GM12801 (cell line): ENCODE measurements around the gene NOS3.

Experiments used
- CTCF ChIP-seq: IDR thresholded peaks from one replicate; pipeline ENCODE4 v1.5.1; 2011; ENCODE audit warnings: control low read depth; ENCODE audit not compliant: insufficient read length; ENCODE audit errors: extremely low read depth

Gene NOS3

GRCh38 chr7:150997075-150997511 is 6.3 kb downstream of the NOS3 start:
- TF ChIP-seq CTCF, result no peak

DNA sequence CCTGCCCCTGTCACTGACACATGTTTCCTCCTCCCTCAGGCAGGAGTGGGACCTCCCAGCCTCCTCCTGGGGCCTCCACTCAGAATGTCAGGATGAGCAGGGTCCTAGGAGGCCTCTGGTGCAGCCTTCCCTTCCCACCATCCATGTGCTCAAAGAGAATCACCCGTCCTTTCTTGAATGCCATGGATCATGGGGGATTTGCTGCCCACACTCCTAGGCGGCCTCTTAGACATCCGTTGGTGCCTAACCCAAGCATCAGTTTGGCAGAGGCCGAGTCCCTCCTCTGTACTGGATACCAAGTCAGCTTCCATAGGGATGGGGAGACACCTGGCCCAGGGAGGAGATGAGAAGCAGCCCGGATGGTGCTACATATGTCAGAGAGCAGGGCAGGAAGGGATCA is 7.0 kb downstream of the NOS3 start:
- no peak for TF ChIP-seq CTCF

- no peak for TF ChIP-seq CTCF
Observed at GRCh38 chr7:150998341-150998740, 7.5 kb downstream of the NOS3 start.

GRCh38 chr7:150999001-150999400 is 8.2 kb downstream of the NOS3 start:
- TF ChIP-seq CTCF, result no peak

DNA sequence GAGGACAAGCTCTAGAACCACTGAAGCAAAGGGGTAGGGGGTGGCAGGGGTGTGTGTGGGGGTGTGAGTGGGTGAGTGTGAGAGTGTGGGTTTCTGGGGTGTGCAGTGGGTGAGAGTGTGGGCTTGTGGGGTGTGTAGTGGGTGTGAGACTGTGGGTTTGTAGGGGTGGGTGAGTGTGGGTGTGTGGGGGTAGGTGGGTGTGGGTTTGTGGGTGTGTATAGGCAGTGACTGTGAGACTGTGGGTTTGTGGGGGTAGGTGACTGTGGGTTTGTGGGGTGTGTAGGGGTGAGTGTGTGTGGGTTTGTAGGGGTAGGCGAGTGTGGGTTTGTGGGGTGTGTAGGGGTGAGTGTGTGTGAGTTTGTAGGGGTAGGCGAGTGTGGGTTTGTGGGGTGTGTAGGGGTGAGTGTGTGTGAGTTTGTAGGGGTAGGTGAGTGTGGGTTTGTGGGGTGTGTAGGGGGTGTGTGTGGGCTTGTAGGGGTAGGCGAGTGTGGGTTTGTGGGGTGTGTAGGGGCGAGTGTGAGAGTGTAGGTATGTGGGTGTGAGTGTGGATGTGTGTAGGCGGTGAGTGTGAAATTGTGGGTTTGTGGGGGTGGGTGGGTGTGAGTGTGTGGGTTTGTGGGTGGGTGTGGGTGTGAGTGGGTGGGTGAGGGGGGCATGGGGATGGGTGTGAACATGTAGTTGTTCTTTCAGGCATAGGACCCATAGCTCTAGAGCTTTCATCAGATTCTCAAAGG is 8.8 kb downstream of the NOS3 start:
- TF ChIP-seq CTCF, result no peak

DNA sequence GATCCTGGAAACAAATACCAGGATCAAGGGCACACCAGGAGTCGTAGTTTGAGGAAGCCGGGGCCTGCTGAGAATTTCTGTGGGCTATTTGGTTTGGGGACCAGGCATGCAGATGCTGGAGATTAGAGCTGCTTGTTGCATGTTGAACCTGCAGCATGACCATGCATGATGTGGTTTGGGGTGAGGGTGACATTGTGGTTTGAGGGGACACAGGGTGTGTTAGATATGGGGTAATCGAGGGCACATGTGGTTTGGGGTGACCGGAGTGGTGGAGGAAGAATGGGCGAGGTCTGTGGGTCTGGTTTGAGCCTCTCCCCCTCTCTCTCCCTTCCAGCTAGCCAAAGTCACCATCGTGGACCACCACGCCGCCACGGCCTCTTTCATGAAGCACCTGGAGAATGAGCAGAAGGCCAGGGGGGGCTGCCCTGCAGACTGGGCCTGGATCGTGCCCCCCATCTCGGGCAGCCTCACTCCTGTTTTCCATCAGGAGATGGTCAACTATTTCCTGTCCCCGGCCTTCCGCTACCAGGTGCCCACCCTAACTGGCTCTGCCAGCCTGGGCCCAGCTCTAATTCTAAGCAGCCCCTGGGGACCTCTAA is 10.2 kb downstream of the NOS3 start:
- no peak for TF ChIP-seq CTCF

- no peak for TF ChIP-seq CTCF
Observed at GRCh38 chr7:151001546-151001945, 10.7 kb downstream of the NOS3 start.
